Kidney epithelial cell (primary cell): ENCODE measurements around the gene IL22RA1. TPM values are rescaled to one million over a fixed set of nuclear protein-coding genes. Genes with fewer than 3 reads are reported as not detected.

Source experiments
- DNase-seq: peaks from one replicate; pipeline ENCODE4 v3.0.0-alpha.2; 2010; ENCODE audit warnings: low read depth
- H3K27me3 ChIP-seq: 2 replicates; pipeline ENCODE4 v1.6.0; 2011; ENCODE audit warnings: low read length; ENCODE audit not compliant: control insufficient read depth, insufficient read depth
- H3K36me3 ChIP-seq: 2 replicates; pipeline ENCODE4 v1.5.1; 2011; ENCODE audit warnings: low read length; ENCODE audit not compliant: control insufficient read depth, insufficient read depth
- H3K4me3 ChIP-seq: 2 replicates; pipeline ENCODE4 v1.5.1; 2011; ENCODE audit warnings: low read depth, mild to moderate bottlenecking, control low read depth, low read length
- total RNA-seq: library from RNA; depleted of rRNA; stranded (reverse); fragments of >200 nt; gene quantifications from 2 replicates; pipeline ENCODE4 v1.2.3, GENCODE V29; 2015
- TF ChIP-seq, protein P1 (sequence below): IDR thresholded peaks from 2 replicates; pipeline ENCODE4 v1.5.1; 2011; ENCODE audit warnings: mild to moderate bottlenecking, moderate library complexity, low read length, control low read depth, inconsistent platforms; ENCODE audit not compliant: insufficient read depth, poor library complexity, severe bottlenecking

IL22RA1 gene
- total RNA-seq, 1 donor from 2014 or later, result 0.21 TPM

DNA sequence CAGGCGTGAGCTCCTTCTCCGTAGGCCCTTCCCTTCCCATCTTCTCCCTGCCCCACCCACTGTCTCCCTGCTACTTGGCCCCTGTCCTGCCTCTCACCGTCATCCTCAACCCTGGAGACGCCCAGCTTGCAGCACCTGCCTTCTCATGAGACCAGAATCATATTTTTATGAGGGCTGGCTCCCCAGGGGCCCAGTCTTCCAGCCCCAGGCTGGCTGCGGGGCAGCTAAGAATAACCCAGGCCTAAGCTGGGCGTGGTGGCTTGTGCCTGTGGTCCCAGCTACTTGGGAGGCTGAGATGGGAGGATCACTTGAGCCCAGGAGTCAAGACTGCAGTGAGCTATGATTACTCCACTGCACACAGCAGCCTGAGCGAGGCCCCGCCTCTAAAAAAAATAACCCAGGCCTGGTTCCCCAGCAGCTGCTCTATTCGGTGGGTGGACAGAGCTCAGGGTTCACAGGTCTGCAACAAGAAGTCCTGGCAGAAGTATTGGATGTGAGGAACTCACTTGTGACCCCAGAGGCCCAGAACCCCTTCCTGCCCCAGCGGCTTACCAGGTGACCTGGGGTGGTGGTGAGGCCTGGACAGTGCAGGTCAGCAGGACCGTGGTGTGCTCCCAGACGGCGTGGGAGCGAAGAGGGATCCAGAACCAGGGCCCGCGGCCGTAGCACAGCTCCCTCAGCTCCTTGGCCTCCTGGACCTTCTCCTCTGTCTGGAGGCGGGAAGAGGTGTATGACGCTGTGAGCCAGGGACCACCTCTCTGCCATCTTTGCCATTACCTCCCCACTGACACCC lies 37.4 kb downstream of the IL22RA1 start:
- TF ChIP-seq, protein P1, sequence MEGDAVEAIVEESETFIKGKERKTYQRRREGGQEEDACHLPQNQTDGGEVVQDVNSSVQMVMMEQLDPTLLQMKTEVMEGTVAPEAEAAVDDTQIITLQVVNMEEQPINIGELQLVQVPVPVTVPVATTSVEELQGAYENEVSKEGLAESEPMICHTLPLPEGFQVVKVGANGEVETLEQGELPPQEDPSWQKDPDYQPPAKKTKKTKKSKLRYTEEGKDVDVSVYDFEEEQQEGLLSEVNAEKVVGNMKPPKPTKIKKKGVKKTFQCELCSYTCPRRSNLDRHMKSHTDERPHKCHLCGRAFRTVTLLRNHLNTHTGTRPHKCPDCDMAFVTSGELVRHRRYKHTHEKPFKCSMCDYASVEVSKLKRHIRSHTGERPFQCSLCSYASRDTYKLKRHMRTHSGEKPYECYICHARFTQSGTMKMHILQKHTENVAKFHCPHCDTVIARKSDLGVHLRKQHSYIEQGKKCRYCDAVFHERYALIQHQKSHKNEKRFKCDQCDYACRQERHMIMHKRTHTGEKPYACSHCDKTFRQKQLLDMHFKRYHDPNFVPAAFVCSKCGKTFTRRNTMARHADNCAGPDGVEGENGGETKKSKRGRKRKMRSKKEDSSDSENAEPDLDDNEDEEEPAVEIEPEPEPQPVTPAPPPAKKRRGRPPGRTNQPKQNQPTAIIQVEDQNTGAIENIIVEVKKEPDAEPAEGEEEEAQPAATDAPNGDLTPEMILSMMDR, result no peak
- DNase-seq, result no peak
- Histone ChIP-seq H3K27me3 (no peaks in the 10 kb centered on the region), H3K36me3 (no peaks in the 10 kb centered on the region), H3K4me3 (no peak overlapping the region)

DNA sequence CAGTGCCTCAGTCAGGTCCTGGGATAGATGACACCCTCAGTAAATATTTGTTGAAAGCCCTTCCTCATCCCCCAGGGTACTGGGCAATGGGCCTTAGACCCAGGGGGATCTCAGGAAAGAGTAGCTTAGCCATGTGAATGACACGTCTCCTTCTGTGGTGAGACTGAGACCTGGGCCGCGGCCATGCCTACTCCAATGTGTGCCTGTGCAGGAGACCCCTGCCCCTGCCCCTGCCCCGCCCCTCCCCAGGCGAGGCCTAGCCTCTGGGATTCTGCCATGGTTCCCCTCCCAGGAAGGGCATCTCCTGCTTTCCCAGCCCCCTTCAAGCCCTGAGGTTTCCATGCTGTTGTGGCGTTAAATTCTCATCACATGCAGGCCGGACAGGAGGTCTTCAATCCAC lies 38.1 kb downstream of the IL22RA1 start:
- TF ChIP-seq, protein P1, result no peak
- Histone ChIP-seq H3K36me3 (no peaks in the 10 kb centered on the region), H3K27me3 (no peaks in the 10 kb centered on the region), H3K4me3 (no peak overlapping the region)
- DNase-seq, result no peak

DNA sequence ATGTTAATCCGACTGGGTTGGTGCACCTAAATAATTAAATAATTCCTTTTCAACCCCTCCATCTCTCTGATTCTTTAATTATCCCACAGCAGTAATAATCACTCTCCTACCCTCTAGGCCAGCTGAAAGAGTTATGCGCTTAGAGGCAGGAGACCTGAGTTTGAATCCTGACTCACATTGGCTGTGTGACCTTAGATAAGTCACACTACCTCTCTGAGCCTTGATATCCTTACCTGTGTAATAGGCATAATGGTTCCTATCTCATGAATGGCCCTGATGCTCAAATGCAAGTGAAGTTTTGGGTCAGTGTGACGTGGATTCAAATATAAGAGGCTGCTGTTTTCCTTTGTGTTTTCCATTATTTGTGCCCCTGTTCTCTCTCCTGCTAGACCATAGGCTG lies 39.1 kb downstream of the IL22RA1 start:
- Histone ChIP-seq H3K4me3 (no peak overlapping the region), H3K36me3 (no peaks in the 10 kb centered on the region), H3K27me3 (no peaks in the 10 kb centered on the region)
- DNase-seq, result no peak
- TF ChIP-seq, protein P1, result no peak

DNA sequence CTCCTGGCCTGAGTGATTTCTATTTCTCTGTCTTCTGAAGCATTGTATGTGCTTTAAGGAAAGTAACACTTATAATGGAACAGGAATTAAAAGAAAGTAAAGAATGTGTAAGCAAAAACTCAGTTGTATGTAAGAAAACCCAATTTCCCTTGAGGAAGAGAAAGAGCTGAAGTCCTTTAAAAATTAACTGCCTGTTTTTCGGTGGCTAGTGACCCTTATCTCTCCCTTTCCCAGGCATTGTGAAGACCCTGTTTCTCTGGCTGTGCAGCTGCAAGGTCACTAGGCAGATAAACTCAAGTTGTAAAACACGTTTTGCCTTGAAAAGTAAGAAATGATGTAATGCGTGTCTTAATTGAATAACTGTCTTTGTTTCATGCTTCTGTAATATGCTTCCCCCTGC lies 39.5 kb downstream of the IL22RA1 start:
- no peaks in the 10 kb centered on the region for H3K27me3 ChIP-seq
- TF ChIP-seq, protein P1, result no peak
- H3K4me3 ChIP-seq, result no peak overlapping the region
- no peaks in the 10 kb centered on the region for H3K36me3 ChIP-seq
- no peak for DNase-seq

DNA sequence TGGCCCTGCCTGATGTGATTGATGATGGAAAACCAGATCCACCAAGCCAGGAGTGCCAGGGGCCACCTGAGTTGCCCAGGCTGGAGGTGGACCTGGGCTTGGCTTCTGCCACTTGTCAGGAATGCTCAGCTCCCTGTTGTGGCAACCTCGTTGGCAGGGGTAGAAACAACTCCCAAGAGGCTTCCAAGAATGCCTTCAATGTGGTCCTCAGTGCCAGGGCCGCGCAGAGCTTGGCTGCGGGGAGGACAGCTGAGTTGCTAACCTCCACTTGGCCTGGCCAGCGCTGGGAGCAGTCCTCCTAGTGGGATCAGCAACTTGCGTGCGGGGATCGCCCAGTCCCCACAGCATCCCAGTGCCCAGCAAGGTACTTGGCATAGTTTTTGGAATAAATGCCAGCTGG lies 40.0 kb downstream of the IL22RA1 start:
- H3K36me3 ChIP-seq, result no peaks in the 10 kb centered on the region
- H3K27me3 ChIP-seq, result no peaks in the 10 kb centered on the region
- DNase-seq, result no peak
- no peak overlapping the region for H3K4me3 ChIP-seq
- TF ChIP-seq, protein P1, result no peak
